GM18508 (cell line): ENCODE data around the gene KCTD2.
"Not testable (repeated sequence)": the region's sequence is repeated elsewhere in the genome, so short reads cannot be mapped to it uniquely, and the experiment has no call there.

Source experiments
- ATAC-seq: cut with Tn5 transposase; IDR thresholded peaks from one replicate; pipeline ENCODE4 v1.9.1; 2021; ENCODE audit warnings: moderate number of reproducible peaks; ENCODE audit not compliant: insufficient read depth, unreplicated experiment

The KCTD2 gene, protein sequence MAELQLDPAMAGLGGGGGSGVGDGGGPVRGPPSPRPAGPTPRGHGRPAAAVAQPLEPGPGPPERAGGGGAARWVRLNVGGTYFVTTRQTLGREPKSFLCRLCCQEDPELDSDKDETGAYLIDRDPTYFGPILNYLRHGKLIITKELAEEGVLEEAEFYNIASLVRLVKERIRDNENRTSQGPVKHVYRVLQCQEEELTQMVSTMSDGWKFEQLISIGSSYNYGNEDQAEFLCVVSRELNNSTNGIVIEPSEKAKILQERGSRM

GRCh38 chr17:75046407-75047289 is at the start of gene KCTD2, which contains the start of gene ATP5PD:
KCTD2 (plus strand) TSS chr17:75047225; CDS start chr17:75047251, 26 bp downstream.
ATP5PD (minus strand) TSS chr17:75046969; CDS start chr17:75042650, 4,319 bp downstream.
- peak; percentile 77 for ATAC-seq

DNA sequence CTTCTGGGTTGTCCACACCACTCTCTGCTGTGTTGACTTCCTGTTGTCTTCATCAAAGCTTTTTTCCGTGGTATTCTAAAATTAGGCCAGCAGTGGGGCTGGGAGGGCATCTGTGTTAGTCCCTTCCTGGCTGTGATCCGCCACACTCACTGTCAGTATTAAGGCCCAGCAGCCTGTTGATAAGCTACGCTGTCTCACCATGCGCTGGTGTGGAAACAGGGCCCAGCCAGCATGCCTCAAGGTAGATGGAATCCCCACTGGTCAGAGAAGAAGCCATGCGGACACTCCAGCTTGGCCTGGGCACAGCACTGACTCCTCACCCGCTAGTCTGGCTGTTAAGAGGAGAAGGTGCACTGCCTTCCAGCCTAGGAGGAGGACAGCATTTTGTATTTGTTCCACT is 48.2 kb upstream of the KCTD2 start:
- no peak for ATAC-seq

DNA sequence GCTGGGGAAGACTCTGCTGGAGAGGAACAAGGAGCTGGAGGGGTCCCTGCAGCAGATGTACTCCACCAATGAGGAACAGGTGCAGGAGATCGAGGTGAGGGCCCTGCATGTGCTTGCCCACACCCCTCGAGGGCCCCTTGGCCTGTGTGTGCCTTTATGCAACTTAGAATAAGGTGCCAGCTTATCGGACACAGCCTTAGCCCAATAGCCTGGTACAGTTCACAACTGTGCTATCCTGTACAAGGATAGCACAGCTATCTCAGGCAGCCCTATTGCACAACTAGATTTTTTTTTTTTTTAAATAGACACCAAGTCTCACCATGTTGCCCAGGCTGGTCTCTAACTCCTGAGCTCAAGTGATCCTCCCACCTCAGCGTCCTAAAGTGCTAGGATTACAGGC is 47.5 kb upstream of the KCTD2 start:
- ATAC-seq = no peak

- no peak for ATAC-seq
Observed at GRCh38 chr17:75001915-75002843, 44.8 kb upstream of the KCTD2 start.

- ATAC-seq = no peak
Observed at GRCh38 chr17:75003070-75003956, 43.7 kb upstream of the KCTD2 start.

- ATAC-seq = no peak
Observed at GRCh38 chr17:75003957-75004355, 43.1 kb upstream of the KCTD2 start.

- no peak for ATAC-seq
Observed at GRCh38 chr17:75004371-75004770, 42.7 kb upstream of the KCTD2 start.

DNA sequence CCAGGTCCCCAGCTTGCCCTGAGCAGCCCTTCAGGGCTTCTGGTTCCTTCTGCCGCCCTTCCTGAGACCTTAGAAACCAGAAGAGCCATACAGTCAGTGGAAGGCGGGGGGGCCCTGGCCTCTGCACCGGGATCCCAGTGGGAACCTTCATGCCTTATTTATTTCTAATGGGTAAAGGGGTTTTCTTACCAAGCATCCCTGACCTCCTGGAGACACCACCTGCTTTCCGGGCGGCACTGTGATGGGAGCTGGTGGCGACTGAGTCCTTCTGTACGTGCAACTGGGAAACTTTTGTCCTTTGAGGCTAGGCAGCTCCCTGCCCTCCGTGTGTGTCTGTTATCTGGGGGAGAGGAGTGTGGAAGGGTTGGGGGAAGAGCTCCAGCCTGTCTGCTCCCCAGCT is 41.7 kb upstream of the KCTD2 start:
- ATAC-seq = no peak

DNA sequence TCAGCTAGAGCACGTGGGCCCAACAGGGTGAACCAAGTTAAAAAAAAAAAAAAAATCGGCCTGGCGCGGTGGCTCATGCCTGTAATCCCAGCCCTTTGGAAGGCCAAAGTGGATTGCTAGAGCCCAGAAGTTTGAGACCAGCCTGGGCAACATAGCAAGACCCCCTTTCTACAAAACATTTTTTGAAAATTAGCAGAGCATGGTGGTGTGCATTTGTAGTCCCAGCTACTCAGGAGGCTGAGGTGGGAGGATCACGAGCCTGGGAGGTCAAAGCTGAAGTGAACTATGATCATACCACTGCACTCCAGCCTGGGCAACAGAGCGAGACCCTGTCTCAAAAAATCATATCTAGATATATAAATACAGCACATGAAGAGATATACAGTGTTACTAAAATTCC is 40.9 kb upstream of the KCTD2 start:
- ATAC-seq = not testable (repeated sequence)

GRCh38 chr17:75006653-75007052 is 40.4 kb upstream of the KCTD2 start:
- no peak for ATAC-seq

- ATAC-seq = no peak
Observed at GRCh38 chr17:75008373-75008772, 38.7 kb upstream of the KCTD2 start.

DNA sequence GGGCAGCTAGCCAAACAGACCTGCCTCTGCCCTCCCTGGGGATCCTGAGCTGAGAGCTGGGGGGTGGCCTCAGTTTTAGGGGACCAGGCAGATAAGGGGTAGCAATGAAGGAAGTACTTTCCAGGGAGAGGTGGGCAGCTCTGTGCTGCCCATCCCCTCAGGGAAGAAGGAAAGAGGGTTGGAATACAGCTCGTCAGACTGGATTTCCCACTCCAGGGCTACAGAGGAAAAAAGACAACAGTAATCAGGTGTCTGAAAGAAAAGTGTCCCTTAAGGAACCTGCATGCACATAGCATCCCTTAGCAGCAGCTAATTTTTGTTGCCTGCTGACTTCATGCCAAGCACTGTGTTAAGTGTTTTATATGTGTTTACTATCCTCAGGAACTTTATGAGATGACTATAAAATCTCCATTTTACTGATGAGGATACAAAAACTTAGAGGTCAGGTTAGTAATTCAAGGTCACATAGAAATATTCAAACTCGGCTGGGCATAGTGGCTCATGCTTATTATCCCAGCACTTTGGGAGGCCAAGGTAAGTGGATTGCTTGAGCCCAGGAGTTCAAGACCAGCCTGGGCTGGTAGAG is 37.8 kb upstream of the KCTD2 start:
- ATAC-seq = no peak

- no peak for ATAC-seq
Observed at GRCh38 chr17:75010683-75011400, 36.2 kb upstream of the KCTD2 start.

- no peak for ATAC-seq
Observed at GRCh38 chr17:75011401-75012095, 35.5 kb upstream of the KCTD2 start.

DNA sequence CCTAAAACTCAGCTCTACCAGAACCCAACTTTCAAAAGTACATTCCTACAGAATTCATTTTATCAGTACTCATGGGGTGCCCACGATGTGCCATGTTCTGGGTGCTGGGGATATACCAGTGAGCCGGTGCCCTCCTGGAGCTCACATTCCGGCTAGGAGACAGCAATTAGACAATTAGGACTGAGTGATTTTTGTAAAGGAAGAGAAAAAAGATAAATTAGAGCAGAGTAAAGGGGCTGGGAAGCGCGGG is 35.0 kb upstream of the KCTD2 start:
- no peak for ATAC-seq

GRCh38 chr17:75012346-75013091 is 34.5 kb upstream of the KCTD2 start, which contains the start of gene MRPL58:
MRPL58 (plus strand) TSS chr17:75012670; CDS start chr17:75012687, 17 bp downstream.
- peak; percentile 51 for ATAC-seq

DNA sequence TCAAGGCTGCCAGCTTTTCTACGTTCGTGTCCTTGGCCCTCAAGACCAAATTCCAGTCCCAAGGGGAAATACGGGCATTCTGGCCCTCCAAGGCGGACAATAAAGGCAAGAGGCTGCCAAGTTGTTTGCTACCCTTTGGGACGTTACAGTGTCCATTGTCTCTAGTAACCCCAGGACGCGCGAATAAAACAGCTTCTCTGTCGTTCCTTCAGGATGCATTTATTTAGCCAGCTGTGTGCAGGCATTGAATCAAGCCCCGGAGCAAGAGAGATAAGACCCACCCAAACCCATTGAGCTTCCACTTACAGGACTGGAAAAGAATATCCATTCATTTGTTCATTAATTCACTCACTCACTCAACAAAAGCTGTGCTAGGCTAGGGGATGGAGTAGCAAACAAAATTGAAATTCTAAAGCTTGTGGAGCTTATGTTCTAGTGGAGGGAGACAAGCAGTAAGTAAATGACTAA is 33.9 kb upstream of the KCTD2 start:
- ATAC-seq = no peak
